ENCODE results near the gene ATG13.
A peak's percentile ranks its signal among the peaks of the same experiment; 100 is the strongest.

The ATG13 gene

DNA sequence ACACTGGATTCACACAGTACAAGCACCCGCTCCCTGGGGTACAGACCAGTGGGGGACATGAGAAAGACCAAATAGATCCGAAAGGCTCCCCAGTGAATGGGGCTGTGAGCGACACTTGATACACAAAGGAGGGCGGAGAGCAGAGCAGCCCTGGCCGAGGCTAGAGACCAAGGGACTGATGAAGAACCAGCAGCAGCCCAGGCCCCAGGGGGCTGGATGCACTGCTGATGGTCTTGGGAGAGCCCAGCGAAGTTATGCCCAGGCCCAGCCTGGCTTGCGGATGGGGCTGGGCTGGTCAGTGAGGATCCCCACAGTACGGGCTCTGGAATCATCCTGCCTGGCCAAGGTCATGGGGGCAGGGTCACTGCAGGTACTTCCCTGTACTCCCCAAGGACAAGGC, 59.8 kb downstream of the ATG13 start (continued):
- TF ChIP-seq PRDM4 (tag by site-specific recombination; IDR thresholded peaks at IDR 0.05) (no peak), BCL11B (tag by site-specific recombination; IDR thresholded peaks at IDR 0.05; ENCODE audit: low read depth) (no peak), TRIM28 (IDR thresholded peaks at IDR 0.05; ENCODE audit: borderline replicate concordance, low read length) (no peak), YY2 (tag by site-specific recombination; IDR thresholded peaks at IDR 0.05) (no peak), ZNF830 (tag by site-specific recombination; IDR thresholded peaks at IDR 0.05; ENCODE audit: low read depth) (no peak), ZSCAN23 (tag by site-specific recombination; IDR thresholded peaks at IDR 0.05) (no peak)

- no peak for TF ChIP-seq PBX3 (CRISPR knock-in tag; IDR thresholded peaks at IDR 0.05)
- no peak for TF ChIP-seq SCRT2 (tag by site-specific recombination; IDR thresholded peaks at IDR 0.05)
- no peak for TF ChIP-seq ZNF184 (tag by site-specific recombination; IDR thresholded peaks at IDR 0.05)
- peak; percentile 80; the same call in 1 of the 2 replicates for TF ChIP-seq ZNF600 (tag by site-specific recombination; IDR thresholded peaks at IDR 0.05)
- H3K36me3 ChIP-seq (ENCODE audit: control insufficient read depth in 2 of 2, insufficient read depth in 1 of 2, low read length in 2 of 2): peaks cover 0 to 54% of the 10 kb centered on the region in 2 experiments; a peak in 1 of 3 replicates
- H3K9me3 ChIP-seq (ENCODE audit: control insufficient read depth, insufficient read depth, low read depth, low read length): no peaks in the 10 kb centered on the region
- ChIA-PET POLR2A (interaction anchor here (0.8 kb wide), 1 partner anchor 22 kb away, joined by 3 read pairs; the partner anchor contains the start of gene ARHGAP1), CTCF (interaction anchor here (0.5 to 0.6 kb wide), 2 partner anchors 14 to 262 kb away, joined by 3 to 4 read pairs; no protein-coding TSS in a partner anchor)
- H3K4me1 ChIP-seq (ENCODE audit: control insufficient read depth, insufficient read depth, low read length): no peaks in the 10 kb centered on the region
- H3K4me3 ChIP-seq (ENCODE audit: low read depth, low read length): no peak overlapping the region
- no peak overlapping the region for H3K27ac ChIP-seq (ENCODE audit: extremely low read depth, low read depth, low read length)
Observed at GRCh38 chr11:46677991-46678740, 60.8 kb downstream of the ATG13 start.

- POLR2A ChIA-PET: interaction anchor here (0.8 kb wide), 1 partner anchor 21 kb away, joined by 3 read pairs; the partner anchor contains the start of gene ARHGAP1
- CTCF ChIA-PET: interaction anchor here (0.5 to 0.6 kb wide), 2 partner anchors 14 to 263 kb away, joined by 3 to 4 read pairs; no protein-coding TSS in a partner anchor
- H3K36me3 ChIP-seq (ENCODE audit: control insufficient read depth in 2 of 2, insufficient read depth in 1 of 2, low read length in 2 of 2): peaks cover 0 to 48% of the 10 kb centered on the region in 2 experiments; a peak in 1 of 3 replicates
Observed at GRCh38 chr11:46678741-46679130, 61.4 kb downstream of the ATG13 start.

More at GRCh38 chr11:46678741-46679130, 61.4 kb downstream of the ATG13 start:
- Histone ChIP-seq H3K4me1 (ENCODE audit: control insufficient read depth, insufficient read depth, low read length) (no peaks in the 10 kb centered on the region), H3K9me3 (ENCODE audit: control insufficient read depth, insufficient read depth, low read depth, low read length) (no peaks in the 10 kb centered on the region), H3K27ac (ENCODE audit: extremely low read depth, low read depth, low read length) (no peak overlapping the region), H3K4me3 (ENCODE audit: low read depth, low read length) (no peak overlapping the region)
- TF ChIP-seq, protein P1, sequence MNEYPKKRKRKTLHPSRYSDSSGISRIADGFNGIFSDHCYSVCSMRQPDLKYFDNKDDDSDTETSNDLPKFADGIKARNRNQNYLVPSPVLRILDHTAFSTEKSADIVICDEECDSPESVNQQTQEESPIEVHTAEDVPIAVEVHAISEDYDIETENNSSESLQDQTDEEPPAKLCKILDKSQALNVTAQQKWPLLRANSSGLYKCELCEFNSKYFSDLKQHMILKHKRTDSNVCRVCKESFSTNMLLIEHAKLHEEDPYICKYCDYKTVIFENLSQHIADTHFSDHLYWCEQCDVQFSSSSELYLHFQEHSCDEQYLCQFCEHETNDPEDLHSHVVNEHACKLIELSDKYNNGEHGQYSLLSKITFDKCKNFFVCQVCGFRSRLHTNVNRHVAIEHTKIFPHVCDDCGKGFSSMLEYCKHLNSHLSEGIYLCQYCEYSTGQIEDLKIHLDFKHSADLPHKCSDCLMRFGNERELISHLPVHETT (tag by site-specific recombination; IDR thresholded peaks at IDR 0.05): no peak
- no peak for TF ChIP-seq ZNF391 (tag by site-specific recombination; IDR thresholded peaks at IDR 0.05; ENCODE audit: borderline replicate concordance, low read depth)
- TF ChIP-seq ZNF175 (tag by site-specific recombination; IDR thresholded peaks at IDR 0.05): no peak
- no peak for TF ChIP-seq ZNF48 (tag by site-specific recombination; IDR thresholded peaks at IDR 0.05)

All from HEK293 (cell line).